ENCODE data around the gene GRIA3.
A peak's percentile ranks its signal among the peaks of the same experiment; 100 is the strongest.
"Not testable (repeated sequence)": the region's sequence is repeated elsewhere in the genome, so short reads cannot be mapped to it uniquely, and the experiment has no call there.

The GRIA3 gene

DNA sequence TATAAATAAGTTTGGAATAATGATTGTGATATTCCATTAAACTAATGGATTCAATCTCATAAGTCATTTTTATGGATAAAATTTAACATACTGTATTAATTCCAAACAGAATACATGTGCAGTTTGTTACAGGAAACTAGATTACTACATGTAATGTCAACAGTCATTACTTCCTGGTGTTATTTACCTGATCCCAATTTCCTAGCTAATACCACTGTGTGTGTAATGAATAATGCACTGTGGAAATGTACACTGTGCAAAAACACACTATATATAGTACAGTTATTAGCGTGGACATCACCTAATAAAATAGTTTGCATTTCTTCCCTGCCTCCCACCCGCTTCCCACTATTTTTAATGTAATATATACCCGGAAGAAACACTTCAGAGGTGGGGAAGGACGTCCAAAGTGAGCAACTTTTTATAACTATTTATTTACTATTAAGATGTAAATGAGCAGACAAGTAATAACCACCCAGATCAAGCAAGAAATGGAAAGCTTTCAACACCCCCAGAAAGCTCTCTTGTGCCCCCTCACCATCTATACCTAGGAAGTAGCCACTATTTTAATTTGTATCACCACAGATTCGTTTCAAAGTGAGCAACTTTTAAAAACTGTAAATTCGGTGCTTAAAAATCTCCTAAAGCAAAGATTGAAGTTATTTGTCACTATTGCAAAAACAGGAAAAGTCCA lies 329.7 kb downstream of the GRIA3 start:
- H3K4me3 ChIP-seq (ENCODE audit: low read depth, low read length): peak overlapping the region; percentile 27
- no peaks in the 10 kb centered on the region for H3K36me3 ChIP-seq (ENCODE audit: control insufficient read depth in 2 of 2, insufficient read depth in 1 of 2, low read length in 2 of 2)
- H3K27ac ChIP-seq (ENCODE audit: extremely low read depth, low read depth, low read length): no peak overlapping the region
- TF ChIP-seq ZNF23 (tag by site-specific recombination; IDR thresholded peaks at IDR 0.05; ENCODE audit: borderline replicate concordance) (no peak), ZNF157 (tag by site-specific recombination; IDR thresholded peaks at IDR 0.05) (no peak), ZNF626 (tag by site-specific recombination; IDR thresholded peaks at IDR 0.05) (no peak), ZNF404 (tag by site-specific recombination; IDR thresholded peaks at IDR 0.05) (no peak), EGR2 (tag by site-specific recombination; IDR thresholded peaks at IDR 0.05; ENCODE audit: low read depth) (no peak), KLF1 (tag by site-specific recombination; IDR thresholded peaks at IDR 0.05) (no peak), ZNF664 (tag by site-specific recombination; IDR thresholded peaks at IDR 0.05) (no peak), ZNF391 (tag by site-specific recombination; IDR thresholded peaks at IDR 0.05; ENCODE audit: borderline replicate concordance, low read depth) (no peak), ZNF658 (tag by site-specific recombination; IDR thresholded peaks at IDR 0.05) (no peak), ZIC2 (tag by site-specific recombination; IDR thresholded peaks at IDR 0.05) (no peak), ZSCAN30 (tag by site-specific recombination; IDR thresholded peaks at IDR 0.05) (no peak), SALL2 (tag by site-specific recombination; IDR thresholded peaks at IDR 0.05; ENCODE audit: borderline replicate concordance) (no peak), ZBTB48 (tag by site-specific recombination; IDR thresholded peaks at IDR 0.05) (no peak), ZNF76 (tag by site-specific recombination; IDR thresholded peaks at IDR 0.05; ENCODE audit: borderline replicate concordance, low read depth) (no peak), GLI4 (tag by site-specific recombination; IDR thresholded peaks at IDR 0.05) (no peak)
- TF ChIP-seq, protein P1, sequence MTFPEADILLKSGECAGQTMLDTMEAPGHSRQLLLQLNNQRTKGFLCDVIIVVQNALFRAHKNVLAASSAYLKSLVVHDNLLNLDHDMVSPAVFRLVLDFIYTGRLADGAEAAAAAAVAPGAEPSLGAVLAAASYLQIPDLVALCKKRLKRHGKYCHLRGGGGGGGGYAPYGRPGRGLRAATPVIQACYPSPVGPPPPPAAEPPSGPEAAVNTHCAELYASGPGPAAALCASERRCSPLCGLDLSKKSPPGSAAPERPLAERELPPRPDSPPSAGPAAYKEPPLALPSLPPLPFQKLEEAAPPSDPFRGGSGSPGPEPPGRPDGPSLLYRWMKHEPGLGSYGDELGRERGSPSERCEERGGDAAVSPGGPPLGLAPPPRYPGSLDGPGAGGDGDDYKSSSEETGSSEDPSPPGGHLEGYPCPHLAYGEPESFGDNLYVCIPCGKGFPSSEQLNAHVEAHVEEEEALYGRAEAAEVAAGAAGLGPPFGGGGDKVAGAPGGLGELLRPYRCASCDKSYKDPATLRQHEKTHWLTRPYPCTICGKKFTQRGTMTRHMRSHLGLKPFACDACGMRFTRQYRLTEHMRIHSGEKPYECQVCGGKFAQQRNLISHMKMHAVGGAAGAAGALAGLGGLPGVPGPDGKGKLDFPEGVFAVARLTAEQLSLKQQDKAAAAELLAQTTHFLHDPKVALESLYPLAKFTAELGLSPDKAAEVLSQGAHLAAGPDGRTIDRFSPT (tag by site-specific recombination; IDR thresholded peaks at IDR 0.05): no peak
- TF ChIP-seq, protein P2, sequence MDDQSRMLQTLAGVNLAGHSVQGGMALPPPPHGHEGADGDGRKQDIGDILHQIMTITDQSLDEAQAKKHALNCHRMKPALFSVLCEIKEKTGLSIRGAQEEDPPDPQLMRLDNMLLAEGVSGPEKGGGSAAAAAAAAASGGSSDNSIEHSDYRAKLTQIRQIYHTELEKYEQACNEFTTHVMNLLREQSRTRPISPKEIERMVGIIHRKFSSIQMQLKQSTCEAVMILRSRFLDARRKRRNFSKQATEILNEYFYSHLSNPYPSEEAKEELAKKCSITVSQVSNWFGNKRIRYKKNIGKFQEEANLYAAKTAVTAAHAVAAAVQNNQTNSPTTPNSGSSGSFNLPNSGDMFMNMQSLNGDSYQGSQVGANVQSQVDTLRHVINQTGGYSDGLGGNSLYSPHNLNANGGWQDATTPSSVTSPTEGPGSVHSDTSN (CRISPR knock-in tag; IDR thresholded peaks at IDR 0.05): no peak
- TF ChIP-seq, protein P3, sequence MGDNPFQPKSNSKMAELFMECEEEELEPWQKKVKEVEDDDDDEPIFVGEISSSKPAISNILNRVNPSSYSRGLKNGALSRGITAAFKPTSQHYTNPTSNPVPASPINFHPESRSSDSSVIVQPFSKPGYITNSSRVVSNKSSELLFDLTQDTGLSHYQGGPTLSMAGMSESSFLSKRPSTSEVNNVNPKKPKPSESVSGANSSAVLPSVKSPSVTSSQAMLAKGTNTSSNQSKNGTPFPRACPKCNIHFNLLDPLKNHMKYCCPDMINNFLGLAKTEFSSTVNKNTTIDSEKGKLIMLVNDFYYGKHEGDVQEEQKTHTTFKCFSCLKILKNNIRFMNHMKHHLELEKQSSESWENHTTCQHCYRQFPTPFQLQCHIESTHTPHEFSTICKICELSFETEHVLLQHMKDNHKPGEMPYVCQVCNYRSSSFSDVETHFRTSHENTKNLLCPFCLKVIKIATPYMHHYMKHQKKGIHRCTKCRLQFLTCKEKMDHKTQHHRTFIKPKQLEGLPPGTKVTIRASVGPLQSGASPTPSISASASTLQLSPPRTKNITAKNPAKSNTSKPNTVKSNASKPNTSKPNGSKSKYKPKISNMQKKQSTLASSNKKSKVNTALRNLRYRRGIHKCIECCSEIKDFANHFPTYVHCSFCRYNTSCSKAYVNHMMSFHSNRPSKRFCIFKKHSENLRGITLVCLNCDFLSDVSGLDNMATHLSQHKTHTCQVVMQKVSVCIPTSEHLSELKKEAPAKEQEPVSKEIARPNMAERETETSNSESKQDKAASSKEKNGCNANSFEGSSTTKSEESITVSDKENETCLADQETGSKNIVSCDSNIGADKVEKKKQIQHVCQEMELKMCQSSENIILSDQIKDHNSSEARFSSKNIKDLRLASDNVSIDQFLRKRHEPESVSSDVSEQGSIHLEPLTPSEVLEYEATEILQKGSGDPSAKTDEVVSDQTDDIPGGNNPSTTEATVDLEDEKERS (tag by site-specific recombination; IDR thresholded peaks at IDR 0.05): no peak
- TF ChIP-seq, protein P4, sequence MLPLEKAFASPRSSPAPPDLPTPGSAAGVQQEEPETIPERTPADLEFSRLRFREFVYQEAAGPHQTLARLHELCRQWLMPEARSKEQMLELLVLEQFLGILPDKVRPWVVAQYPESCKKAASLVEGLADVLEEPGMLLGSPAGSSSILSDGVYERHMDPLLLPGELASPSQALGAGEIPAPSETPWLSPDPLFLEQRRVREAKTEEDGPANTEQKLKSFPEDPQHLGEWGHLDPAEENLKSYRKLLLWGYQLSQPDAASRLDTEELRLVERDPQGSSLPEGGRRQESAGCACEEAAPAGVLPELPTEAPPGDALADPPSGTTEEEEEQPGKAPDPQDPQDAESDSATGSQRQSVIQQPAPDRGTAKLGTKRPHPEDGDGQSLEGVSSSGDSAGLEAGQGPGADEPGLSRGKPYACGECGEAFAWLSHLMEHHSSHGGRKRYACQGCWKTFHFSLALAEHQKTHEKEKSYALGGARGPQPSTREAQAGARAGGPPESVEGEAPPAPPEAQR (tag by site-specific recombination; IDR thresholded peaks at IDR 0.05): no peak
- ChIA-PET CTCF (interaction anchor here (0.7 to 1.0 kb wide), 6 partner anchors 12 to 1440 kb away, joined by 3 to 7 read pairs (median 4); no protein-coding TSS in a partner anchor), POLR2A (no interaction called here)
- H3K4me1 ChIP-seq (ENCODE audit: control insufficient read depth, insufficient read depth, low read length): no peaks in the 10 kb centered on the region
- no peaks in the 10 kb centered on the region for H3K9me3 ChIP-seq (ENCODE audit: control insufficient read depth, insufficient read depth, low read depth, low read length)

DNA sequence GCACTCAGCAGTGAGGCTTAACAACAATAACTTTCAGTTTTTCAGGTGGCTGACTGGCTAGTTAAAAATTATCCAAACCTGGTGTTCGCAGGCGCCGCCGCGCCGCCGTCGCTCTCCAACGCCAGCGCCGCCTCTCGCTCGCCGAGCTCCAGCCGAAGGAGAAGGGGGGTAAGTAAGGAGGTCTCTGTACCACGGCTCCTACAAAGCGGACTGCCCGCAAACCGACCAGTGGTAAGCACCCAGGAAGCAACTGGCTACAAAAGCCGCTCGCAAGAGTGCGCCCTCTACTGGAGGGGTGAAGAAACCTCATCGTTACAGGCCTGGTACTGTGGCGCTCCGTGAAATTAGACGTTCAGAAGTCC lies 330.2 kb downstream of the GRIA3 start:
- H3K27ac ChIP-seq (ENCODE audit: extremely low read depth, low read depth, low read length): not testable (repeated sequence)
- CTCF ChIA-PET: interaction anchor here (0.7 to 1.0 kb wide), 5 partner anchors 12 to 253 kb away, joined by 3 to 5 read pairs (median 3); no protein-coding TSS in a partner anchor

More for the DNA sequence above, 330.2 kb downstream of the GRIA3 start:
- H3K36me3 ChIP-seq (ENCODE audit: control insufficient read depth in 2 of 2, insufficient read depth in 1 of 2, low read length in 2 of 2); H3K9me3 ChIP-seq (ENCODE audit: control insufficient read depth, insufficient read depth, low read depth, low read length); H3K4me1 ChIP-seq (ENCODE audit: control insufficient read depth, insufficient read depth, low read length); POLR2A ChIA-PET: not testable (repeated sequence)
- H3K4me3 ChIP-seq (ENCODE audit: low read depth, low read length): peak overlapping the region; percentile 27
